Measurements from ENCODE around the gene MAG. TPM values are rescaled to one million over a fixed set of nuclear protein-coding genes. Genes with fewer than 3 reads are reported as not detected.

The MAG gene
- total and polyA plus RNA-seq, 9 of the 15 experiments (the other 6 are each of a cell fraction or from before 2014, with no cell fraction given), result 0.11 to 10.0 (median 1.6) TPM

GRCh38 chr19:35334144-35334753 lies 42.3 kb downstream of the MAG start:
- in situ Hi-C loops (cut with MboI) (loop anchor here (10.0 kb wide), 1 partner anchor 59 kb away; no protein-coding TSS in a partner anchor), intact Hi-C loops (cut with micrococcal nuclease) (no loop called here)
- no TSS peak for BruUV-seq (replicated peaks)
- H3K4me1 ChIP-seq (replicated peaks in 1 of 2; ENCODE audit: control insufficient read depth in 2 of 2, insufficient read depth in 2 of 2, low read length in 2 of 2), result peaks cover 2 to 14% of the 10 kb centered on the region in 2 experiments; a peak in 3 of 5 replicates
- H3K4me2 ChIP-seq (ENCODE audit: insufficient read depth, low read length), result no peak overlapping the region
- H3K79me2 ChIP-seq (ENCODE audit: control insufficient read depth, insufficient read depth, low read length), result no peaks in the 10 kb centered on the region
- no peak for FAIRE-seq
- ChIA-PET CTCF (ENCODE audit: low intra/inter-chr PET ratio) (no interaction called here), POLR2A (interaction anchor here (0.9 kb wide), 1 partner anchor 8 kb away, joined by 4 read pairs; no protein-coding TSS in a partner anchor)
- no peaks in the 10 kb centered on the region for H4K20me1 ChIP-seq (replicated peaks; ENCODE audit: control insufficient read depth, insufficient read depth, low read length)
- no peak for ATAC-seq
- H3K36me3 ChIP-seq (ENCODE audit: control insufficient read depth, insufficient read depth, low read length), result no peaks in the 10 kb centered on the region
- no peaks in the 10 kb centered on the region for H3K27me3 ChIP-seq (ENCODE audit: control insufficient read depth in 2 of 2, insufficient read depth in 2 of 2, low read length in 2 of 2)
- no peak overlapping the region for H3K9ac ChIP-seq (ENCODE audit: insufficient read depth in 1 of 2, low read depth in 2 of 2, low read length in 2 of 2)
- WGBS (ENCODE audit: insufficient coverage, low coverage, missing lambda C conversion rate), result 73% methylated on average over 9 of the region's 10 CpGs
- H2AFZ ChIP-seq (ENCODE audit: low read depth, low read length), result no peak overlapping the region
- H3K27ac ChIP-seq (ENCODE audit: extremely low read depth, low read depth, low read length), result no peak overlapping the region
- H3K9me3 ChIP-seq (replicated peaks; ENCODE audit: control insufficient read depth, insufficient read depth, low read depth, low read length), result no peaks in the 10 kb centered on the region
- no peak for DNase-seq (ENCODE audit: extremely low read depth in 1 of 4, low spot score in 3 of 4)
- no peaks in the 10 kb centered on the region for H3K9me1 ChIP-seq (ENCODE audit: control insufficient read depth, insufficient read depth, low read length)
- H3K4me3 ChIP-seq, result no peak overlapping the region
- TF ChIP-seq IRF9 (tag; IDR thresholded peaks at IDR 0.05), result no peak
- no peak for TF ChIP-seq ZNF384 (IDR thresholded peaks at IDR 0.05; ENCODE audit: low read depth, low read length)
- no peak for TF ChIP-seq CHD2 (IDR thresholded peaks at IDR 0.05; ENCODE audit: low read depth, low read length)
- no peak for TF ChIP-seq KDM1A (IDR thresholded peaks at IDR 0.05)
- TF ChIP-seq ZBED1 (IDR thresholded peaks at IDR 0.05), result no peak
- no peak for TF ChIP-seq ZSCAN32 (CRISPR knock-in tag; IDR thresholded peaks at IDR 0.05)
- TF ChIP-seq CREB3L1 (IDR thresholded peaks at IDR 0.05; ENCODE audit: borderline replicate concordance, low read depth), result no peak
- TF ChIP-seq YBX1 (IDR thresholded peaks at IDR 0.05), result no peak
- TF ChIP-seq ZNF318 (IDR thresholded peaks at IDR 0.05; ENCODE audit: borderline replicate concordance in 1 of 2, low read depth in 1 of 2), result no peak
- TF ChIP-seq SNIP1 (IDR thresholded peaks at IDR 0.05; ENCODE audit: low read depth), result no peak
- TF ChIP-seq HNRNPLL (IDR thresholded peaks at IDR 0.05; ENCODE audit: low read depth, low read length, poor library complexity, severe bottlenecking), result no peak
- no peak for TF ChIP-seq KLF1 (tag; IDR thresholded peaks at IDR 0.05)
- no peak for TF ChIP-seq ZNF41 (CRISPR knock-in tag; conservative IDR thresholded peaks at IDR 0.05)

Measured in K562 (cell line).